Endothelial cell of umbilical vein (primary cell): ENCODE results near the gene TENT4A. TPM values are rescaled to one million over a fixed set of nuclear protein-coding genes. Genes with fewer than 3 reads are reported as not detected.

ENCODE experiments used
- BruUV-seq: library from RNA; stranded (reverse); fragments of 400-500 nt; replicated peaks from 2 replicates; lab custom pipeline; 2021; lab: Mats Ljungman, UMichigan
- CTCF ChIA-PET: fragments of 300-600, 350-600 bp; sonication (Branson Sonifier 250); formaldehyde crosslinking; loops from one replicate; lab custom pipeline; 2021; ENCODE audit warnings: antibody characterized with exemption, inconsistent platforms; lab: Charles Lee
- POLR2A ChIA-PET: fragments of 300-600, 350-600 bp; sonication (Branson Sonifier 250); formaldehyde crosslinking; loops from one replicate; lab custom pipeline; 2021; ENCODE audit warnings: antibody characterized with exemption, inconsistent platforms; lab: Charles Lee
- DNase-seq: peaks from one replicate; pipeline ENCODE4 v3.0.0-alpha.2; 2011; ENCODE audit warnings: low read depth, low spot score
- FAIRE-seq: peaks from 2 replicates; lab custom pipeline; 2011; peaks lifted over from hg19 to GRCh38; lab: Jason Lieb, UNC
- H2AFZ ChIP-seq: 2 replicates; pipeline ENCODE4 v1.6.0; 2012; ENCODE audit warnings: low read depth, low read length, control low read depth, inconsistent platforms
- H3K27ac ChIP-seq: 2 replicates; pipeline ENCODE4 v1.5.1; 2011; ENCODE audit warnings: low read depth, mild to moderate bottlenecking, control low read depth, low read length, moderate library complexity; ENCODE audit not compliant: insufficient read depth
- H3K27me3 ChIP-seq, 2 experiments: 2 replicates each; pipeline versions ENCODE4 v1.6.0 to v1.6.1; 2011; ENCODE audit warnings: low read length in 2 of 2, mixed read lengths in 1 of 2; ENCODE audit not compliant: control insufficient read depth in 2 of 2, insufficient read depth in 2 of 2
- H3K36me3 ChIP-seq, 2 experiments: 2 replicates in 1 of 2; 3 replicates in 1 of 2; pipeline ENCODE4 v1.5.1; 2011; ENCODE audit warnings: low read length in 2 of 2, mild to moderate bottlenecking in 1 of 2, moderate library complexity in 1 of 2; ENCODE audit not compliant: control insufficient read depth in 2 of 2, insufficient read depth in 2 of 2; ENCODE audit errors: extremely low read depth in 1 of 2
- H3K4me1 ChIP-seq: 3 replicates; pipeline ENCODE4 v1.5.1; 2011; ENCODE audit warnings: mild to moderate bottlenecking, low read length; ENCODE audit not compliant: control insufficient read depth, insufficient read depth; ENCODE audit errors: extremely low read depth
- H3K4me2 ChIP-seq: 2 replicates; pipeline ENCODE4 v1.6.1; 2011; ENCODE audit warnings: low read length, control low read depth, mixed read lengths; ENCODE audit not compliant: insufficient read depth
- H3K4me3 ChIP-seq, 3 experiments: fragments of 200-600 bp in 1 of 3; sonication (generic), shearing (Covaris generic) in 1 of 3; replicated peaks in 1 of 3; 2 replicates each; pipeline ENCODE4 v1.5.1; 2011 to 2016; ENCODE audit warnings: control low read depth in 3 of 3, low read length in 3 of 3, mild to moderate bottlenecking in 2 of 3, inconsistent platforms in 1 of 3, low read depth in 1 of 3, moderate library complexity in 1 of 3; ENCODE audit not compliant: insufficient read depth in 1 of 3
- H3K79me2 ChIP-seq: 2 replicates; pipeline ENCODE4 v1.6.0; 2012; ENCODE audit warnings: low read length, inconsistent platforms; ENCODE audit not compliant: control insufficient read depth, insufficient read depth
- H3K9ac ChIP-seq: replicated peaks from 2 replicates; pipeline ENCODE3; 2011; ENCODE audit warnings: low read length, control low read depth; ENCODE audit not compliant: insufficient read depth; ENCODE audit errors: extremely low read depth
- H3K9me1 ChIP-seq: replicated peaks from 3 replicates; pipeline ENCODE4 v1.6.0; 2011; ENCODE audit warnings: mild to moderate bottlenecking, low read length; ENCODE audit not compliant: control insufficient read depth, insufficient read depth; ENCODE audit errors: extremely low read depth
- H3K9me3 ChIP-seq: replicated peaks from 2 replicates; pipeline ENCODE4 v1.5.1; 2012; ENCODE audit warnings: low read length, inconsistent platforms; ENCODE audit not compliant: control insufficient read depth, insufficient read depth
- H4K20me1 ChIP-seq: replicated peaks from 2 replicates; pipeline ENCODE3; 2011; ENCODE audit warnings: mild to moderate bottlenecking, low read length; ENCODE audit not compliant: control insufficient read depth, insufficient read depth; ENCODE audit errors: extremely low read depth
- CTCF ChIP-seq, 2 donors: IDR thresholded peaks; 1 replicate in 1 of 2; 2 replicates in 1 of 2; pipeline ENCODE4 v1.5.1; 2011; ENCODE audit warnings: low read length in 2 of 2, mild to moderate bottlenecking in 2 of 2, moderate library complexity in 2 of 2, control low read depth in 1 of 2, inconsistent platforms in 1 of 2, low read depth in 1 of 2; ENCODE audit not compliant: insufficient read depth in 1 of 2; ENCODE audit errors: extremely low read depth in 1 of 2
- EZH2 ChIP-seq: IDR thresholded peaks from 2 replicates; pipeline ENCODE4 v1.6.1; 2012; ENCODE audit warnings: borderline replicate concordance, low read depth, mild to moderate bottlenecking, moderate library complexity, low read length, inconsistent platforms; ENCODE audit not compliant: severe bottlenecking
- JUN ChIP-seq: IDR thresholded peaks from 2 replicates; pipeline ENCODE4 v1.6.1; 2011; ENCODE audit warnings: borderline replicate concordance, low read depth; ENCODE audit not compliant: insufficient read length, insufficient read depth
- MAX ChIP-seq: IDR thresholded peaks from 2 replicates; pipeline ENCODE4 v1.6.1; 2011; ENCODE audit not compliant: insufficient read depth, insufficient read length
- POLR2A ChIP-seq: IDR thresholded peaks from 2 replicates; pipeline ENCODE4 v1.6.1; 2012; ENCODE audit warnings: low read depth, mild to moderate bottlenecking, control low read depth, low read length
- POLR2AphosphoS5 ChIP-seq: IDR thresholded peaks from 2 replicates; pipeline ENCODE4 v1.6.1; 2012; ENCODE audit warnings: low read depth, mild to moderate bottlenecking, control low read depth, low read length, moderate library complexity; ENCODE audit not compliant: insufficient read depth
- dilution Hi-C: fragments of 300-500 bp; cut with MboI; formaldehyde crosslinking; loops from one replicate; pipeline ENCODE4 v1.15.0; 2019; ENCODE audit warnings: low sequenced_read_pairs; ENCODE audit not compliant: extremely low pct_ligation_motif_present
- intact Hi-C: fragments of 100-400 bp; cut with micrococcal nuclease; formaldehyde crosslinking; loops from one replicate; pipeline ENCODE4 v1.10.0; 2022
- polyA plus RNA-seq, 4 experiments: library from polyadenylated mRNA; depleted of rRNA in 3 of 4; stranded (reverse) in 3 of 4; unstranded in 1 of 4; fragments of >200 nt; gene quantifications; 2 replicates each; pipeline versions ENCODE4 v1.2.1 to v1.2.3, GENCODE V29; 2011 to 2012; ENCODE audit warnings: missing spikeins in 1 of 4
- total RNA-seq: library from RNA; stranded (reverse); gene quantifications from 2 replicates; pipeline ENCODE4 v1.2.3, GENCODE V29; 2021

TENT4A gene
- total and polyA plus RNA-seq, 2 donors (not counting 3 experiments of a cell fraction or from before 2014, with no cell fraction given), result 10.2 to 35.4 TPM

GRCh38 chr5:6684075-6684474 lies 29.2 kb upstream of the TENT4A start:
- Histone ChIP-seq H3K9me3 (no peaks in the 10 kb centered on the region), H3K27ac (no peak overlapping the region), H3K79me2 (no peaks in the 10 kb centered on the region), H3K4me2 (no peak overlapping the region), H3K4me1 (no peaks in the 10 kb centered on the region), H3K9ac (no peak overlapping the region), H3K36me3 (no peaks in the 10 kb centered on the region), H4K20me1 (no peaks in the 10 kb centered on the region), H3K9me1 (no peaks in the 10 kb centered on the region), H3K4me3 (no peak overlapping the region), H2AFZ (no peak overlapping the region), H3K27me3 (no peaks in the 10 kb centered on the region)
- intact Hi-C loops (no loop called here), dilution Hi-C loops (no loop called here)
- TF ChIP-seq POLR2AphosphoS5, result no peak
- TF ChIP-seq POLR2A, result no peak
- TF ChIP-seq CTCF (IDR thresholded peaks at IDR 0.05; ENCODE audit: extremely low read depth in 1 of 2, insufficient read depth in 1 of 2, low read depth in 1 of 2, low read length in 2 of 2), result no peak
- TF ChIP-seq MAX, result no peak
- no peak for TF ChIP-seq JUN
- no peak for TF ChIP-seq EZH2
- no TSS peak for BruUV-seq
- FAIRE-seq (no peak), DNase-seq (no peak)
- ChIA-PET CTCF (no interaction called here), POLR2A (no interaction called here)
